Measurements from ENCODE around the gene FKBP14. TPM values are rescaled to one million over a fixed set of nuclear protein-coding genes. Genes with fewer than 3 reads are reported as not detected.

FKBP14 gene
- polyA plus RNA-seq, 2 of the 4 experiments (the other 2 are of a cell fraction), result 10.6 to 22.8 TPM

GRCh38 chr7:30066687-30067086 lies 40.2 kb upstream of the FKBP14 start (continued):
- TF ChIP-seq JUN (IDR thresholded peaks at IDR 0.05) (no peak), RARB (CRISPR knock-in tag; IDR thresholded peaks at IDR 0.05) (no peak), POLR2AphosphoS2 (conservative IDR thresholded peaks at IDR 0.05; ENCODE audit: low read length) (no peak), HEYL (CRISPR knock-in tag; IDR thresholded peaks at IDR 0.05) (no peak), PBX3 (IDR thresholded peaks at IDR 0.05) (no peak), POLR2A (IDR thresholded peaks at IDR 0.05; ENCODE audit: low read length) (no peak), KDM1A (IDR thresholded peaks at IDR 0.05; ENCODE audit: low read depth) (no peak)

- DNase-seq (ENCODE audit: low read depth in 1 of 2, low spot score in 1 of 2), result no peak
- POLR2A ChIA-PET, result no interaction called here
Observed at GRCh38 chr7:30065746-30066145, 39.2 kb upstream of the FKBP14 start.

GRCh38 chr7:30062587-30062986 lies 36.1 kb upstream of the FKBP14 start:
- peak; percentile 55; the same call in 2 of the 3 replicates for TF ChIP-seq SMC3 (IDR thresholded peaks at IDR 0.05)
- no peak for TF ChIP-seq KDM5A (IDR thresholded peaks at IDR 0.05)
- no peak for TF ChIP-seq ESRRA (IDR thresholded peaks at IDR 0.05; ENCODE audit: borderline replicate concordance, low read length)
- TF ChIP-seq CTCF (IDR thresholded peaks at IDR 0.05), result peak; percentile 79
- TF ChIP-seq RAD21 (conservative IDR thresholded peaks at IDR 0.05 in 1 of 2, IDR thresholded peaks at IDR 0.05 in 1 of 2), result peak; percentile 70 to 83; a peak in 4 of 5 replicates
- TF ChIP-seq RCOR1 (IDR thresholded peaks at IDR 0.05; ENCODE audit: low read depth, low read length), result no peak
- ChIA-PET CTCF (interaction anchor here (0.7 to 5.2 kb wide), 32 partner anchors 8 to 428 kb away, joined by 3 to 57 read pairs (median 5); partner anchors contain the start of genes FKBP14 and PLEKHA8), POLR2A (no interaction called here)
- DNase-seq (ENCODE audit: low read depth in 1 of 2, low spot score in 1 of 2) (peak; percentile 46 to 51), FAIRE-seq (peak; percentile 72), ATAC-seq (peak; percentile 86 to 93; a peak in 5 of 6 replicates)
- H3K4me3 ChIP-seq, result no peak overlapping the region
- H3K4me2 ChIP-seq, result no peak overlapping the region
- no peak overlapping the region for H3K27ac ChIP-seq
- H3K9me3 ChIP-seq, result no peaks in the 10 kb centered on the region
- WGBS (ENCODE audit: missing lambda C conversion rate), result 5% methylated on average over 1 of the region's 1 CpG
- no peaks in the 10 kb centered on the region for H3K4me1 ChIP-seq

More at GRCh38 chr7:30065746-30066145, 39.2 kb upstream of the FKBP14 start:
- Histone ChIP-seq H3K9me3 (no peaks in the 10 kb centered on the region), H3K4me1 (no peaks in the 10 kb centered on the region), H3K4me2 (no peak overlapping the region), H3K4me3 (no peak overlapping the region), H3K27ac (no peak overlapping the region)
- FAIRE-seq, result peak; percentile 56
- CTCF ChIA-PET, result interaction anchor here (1.4 kb wide), 1 partner anchor 17 kb away, joined by 3 read pairs; no protein-coding TSS in a partner anchor
- 79% methylated on average over 3 of the region's 3 CpGs for WGBS (ENCODE audit: missing lambda C conversion rate)
- no peak for ATAC-seq
- TF ChIP-seq RAD21 (conservative IDR thresholded peaks at IDR 0.05 in 1 of 2, IDR thresholded peaks at IDR 0.05 in 1 of 2), result no peak
- no peak for TF ChIP-seq HDAC2 (IDR thresholded peaks at IDR 0.05)
- no peak for TF ChIP-seq SMC3 (IDR thresholded peaks at IDR 0.05)
- TF ChIP-seq BHLHE40 (IDR thresholded peaks at IDR 0.05; ENCODE audit: low read depth, low read length), result no peak
- TF ChIP-seq E2F6 (IDR thresholded peaks at IDR 0.05; ENCODE audit: borderline replicate concordance, low read depth), result no peak
- TF ChIP-seq ZSCAN20 (CRISPR knock-in tag; IDR thresholded peaks at IDR 0.05), result no peak
- no peak for TF ChIP-seq ELK1 (IDR thresholded peaks at IDR 0.05; ENCODE audit: low read depth, low read length)
- TF ChIP-seq JUNB (IDR thresholded peaks at IDR 0.05), result no peak

Measured in A549 (cell line).